ENCODE results near the gene KCTD5. TPM values are rescaled to one million over a fixed set of nuclear protein-coding genes. Genes with fewer than 3 reads are reported as not detected.

Gene KCTD5
- total and polyA plus RNA-seq, 9 of the 15 experiments (the other 6 are each of a cell fraction or from before 2014, with no cell fraction given) = 0.73 to 58.3 (median 32.3) TPM

GRCh38 chr16:2745961-2746360, 63.6 kb downstream of the KCTD5 start:
- no TSS peak for BruUV-seq (replicated peaks)
- 54% methylated on average over 9 of the region's 9 CpGs for WGBS (ENCODE audit: insufficient coverage, low coverage, missing lambda C conversion rate)
- Histone ChIP-seq H3K79me2 (ENCODE audit: control insufficient read depth, insufficient read depth, low read length) (peaks cover 11% of the 10 kb centered on the region), H4K20me1 (replicated peaks; ENCODE audit: control insufficient read depth, insufficient read depth, low read length) (no peaks in the 10 kb centered on the region), H3K27me3 (ENCODE audit: control insufficient read depth in 2 of 2, insufficient read depth in 2 of 2, low read length in 2 of 2) (no peaks in the 10 kb centered on the region), H3K4me3 (no peak overlapping the region), H3K9ac (ENCODE audit: insufficient read depth in 1 of 2, low read depth in 2 of 2, low read length in 2 of 2) (peak overlapping the region in 1 of 2 experiments; percentile 79; a peak in 2 of 4 replicates), H3K4me2 (ENCODE audit: insufficient read depth, low read length) (no peak overlapping the region), H3K4me1 (replicated peaks in 1 of 2; ENCODE audit: control insufficient read depth in 2 of 2, insufficient read depth in 2 of 2, low read length in 2 of 2) (peaks cover 6 to 22% of the 10 kb centered on the region in 2 experiments), H3K36me3 (ENCODE audit: control insufficient read depth, insufficient read depth, low read length) (peaks cover 10% of the 10 kb centered on the region; the same call in 2 of the 3 replicates), H2AFZ (ENCODE audit: low read depth, low read length) (no peak overlapping the region), H3K27ac (ENCODE audit: extremely low read depth, low read depth, low read length) (no peak overlapping the region), H3K9me1 (ENCODE audit: control insufficient read depth, insufficient read depth, low read length) (no peaks in the 10 kb centered on the region), H3K9me3 (replicated peaks; ENCODE audit: control insufficient read depth, insufficient read depth, low read depth, low read length) (no peaks in the 10 kb centered on the region)
- in situ Hi-C loops (cut with MboI) (no loop called here), intact Hi-C loops (cut with micrococcal nuclease) (no loop called here)
- DNase-seq (ENCODE audit: extremely low read depth in 1 of 4, low spot score in 3 of 4) = no peak
- ATAC-seq = peak; percentile 13; the same call in 1 of the 3 replicates
- ChIA-PET POLR2A (interaction anchor here (0.6 to 1.5 kb wide), 3 partner anchors 14 to 53 kb away, joined by 3 read pairs; no protein-coding TSS in a partner anchor), CTCF (ENCODE audit: low intra/inter-chr PET ratio) (no interaction called here)
- no peak for FAIRE-seq
- TF ChIP-seq RNF2 (IDR thresholded peaks at IDR 0.05) (no peak), ZNF436 (CRISPR knock-in tag; IDR thresholded peaks at IDR 0.05) (no peak), TEAD2 (tag; IDR thresholded peaks at IDR 0.05) (no peak)

GRCh38 chr16:2748757-2749455, 66.6 kb downstream of the KCTD5 start:
- in situ Hi-C loops (cut with MboI) (no loop called here), intact Hi-C loops (cut with micrococcal nuclease) (no loop called here)
- WGBS (ENCODE audit: insufficient coverage, low coverage, missing lambda C conversion rate) = 90% methylated on average over 7 of the region's 7 CpGs
- no peak for DNase-seq (ENCODE audit: extremely low read depth in 1 of 4, low spot score in 3 of 4)
- Histone ChIP-seq H3K27me3 (ENCODE audit: control insufficient read depth in 2 of 2, insufficient read depth in 2 of 2, low read length in 2 of 2) (no peaks in the 10 kb centered on the region), H4K20me1 (replicated peaks; ENCODE audit: control insufficient read depth, insufficient read depth, low read length) (peaks cover 1% of the 10 kb centered on the region; the same call in 1 of the 2 replicates), H3K9ac (ENCODE audit: insufficient read depth in 1 of 2, low read depth in 2 of 2, low read length in 2 of 2) (peak overlapping the region in 1 of 2 experiments; percentile 76; a peak in 2 of 4 replicates), H3K4me2 (ENCODE audit: insufficient read depth, low read length) (no peak overlapping the region), H2AFZ (ENCODE audit: low read depth, low read length) (no peak overlapping the region), H3K79me2 (ENCODE audit: control insufficient read depth, insufficient read depth, low read length) (peaks cover 29% of the 10 kb centered on the region), H3K36me3 (ENCODE audit: control insufficient read depth, insufficient read depth, low read length) (peaks cover 17% of the 10 kb centered on the region; the same call in 2 of the 3 replicates), H3K9me1 (ENCODE audit: control insufficient read depth, insufficient read depth, low read length) (no peaks in the 10 kb centered on the region), H3K9me3 (replicated peaks; ENCODE audit: control insufficient read depth, insufficient read depth, low read depth, low read length) (no peaks in the 10 kb centered on the region), H3K4me3 (no peak overlapping the region), H3K27ac (ENCODE audit: extremely low read depth, low read depth, low read length) (no peak overlapping the region), H3K4me1 (replicated peaks in 1 of 2; ENCODE audit: control insufficient read depth in 2 of 2, insufficient read depth in 2 of 2, low read length in 2 of 2) (peaks cover 11 to 27% of the 10 kb centered on the region in 2 experiments)
- ATAC-seq = no peak
- no TSS peak for BruUV-seq (replicated peaks)
- POLR2A ChIA-PET = interaction anchor here (0.9 to 5.6 kb wide), 2 partner anchors 9 to 21 kb away, joined by 3 to 51 read pairs; no protein-coding TSS in a partner anchor
- FAIRE-seq = no peak
- CTCF ChIA-PET (ENCODE audit: low intra/inter-chr PET ratio) = interaction anchor here (0.6 kb wide), 1 partner anchor 10 kb away, joined by 3 read pairs; no protein-coding TSS in a partner anchor
- no peak for TF ChIP-seq EWSR1 (IDR thresholded peaks at IDR 0.05; ENCODE audit: borderline replicate concordance, low read depth, partially characterized antibody)
- no peak for TF ChIP-seq NR4A1 (CRISPR knock-in tag; IDR thresholded peaks at IDR 0.05)
- no peak for TF ChIP-seq NR4A1 (tag; IDR thresholded peaks at IDR 0.05)
- no peak for TF ChIP-seq MEF2D (tag; conservative IDR thresholded peaks at IDR 0.05; ENCODE audit: low read depth)
- no peak for TF ChIP-seq BRD4 (IDR thresholded peaks at IDR 0.05)
- no peak for TF ChIP-seq COPS2 (conservative IDR thresholded peaks at IDR 0.05)
- TF ChIP-seq NFATC3 (IDR thresholded peaks at IDR 0.05) = no peak
- no peak for TF ChIP-seq CCNT2 (IDR thresholded peaks at IDR 0.05; ENCODE audit: borderline replicate concordance, extremely low read depth, insufficient read length, low read depth, low read length)
- TF ChIP-seq MXI1 (IDR thresholded peaks at IDR 0.05; ENCODE audit: low read depth, low read length) = no peak
- no peak for TF ChIP-seq NR2C1 (IDR thresholded peaks at IDR 0.05)
- TF ChIP-seq NR2C1 (tag; IDR thresholded peaks at IDR 0.05) = no peak
- no peak for TF ChIP-seq EZH2 (IDR thresholded peaks at IDR 0.05; ENCODE audit: borderline replicate concordance, low read depth, low read length)
- TF ChIP-seq USF1 (CRISPR knock-in tag; IDR thresholded peaks at IDR 0.05) = no peak
- TF ChIP-seq ZNF444 (CRISPR knock-in tag; IDR thresholded peaks at IDR 0.05) = no peak
